HepG2 (cell line): Measurements from ENCODE around the gene C6orf132. TPM values are rescaled to one million over a fixed set of nuclear protein-coding genes. Genes with fewer than 3 reads are reported as not detected.
A peak's percentile ranks its signal among the peaks of the same experiment; 100 is the strongest.

ENCODE experiments used
- NCOA5 ChIP-seq: sonication (generic); formaldehyde crosslinking; IDR thresholded peaks from 2 replicates; pipeline ENCODE4 v1.4.0; 2020; ENCODE audit warnings: missing genetic modification reagents
- TBX2 ChIP-seq: sonication (generic); formaldehyde crosslinking; IDR thresholded peaks from 2 replicates; pipeline ENCODE4 v1.5.0; 2020; ENCODE audit warnings: missing genetic modification reagents, mild to moderate bottlenecking, borderline replicate concordance
- ZNF576 ChIP-seq: sonication (generic); formaldehyde crosslinking; IDR thresholded peaks from 2 replicates; pipeline ENCODE4 v1.4.0; 2020; ENCODE audit warnings: mild to moderate bottlenecking, missing genetic modification reagents
- ZNF782 ChIP-seq: sonication (generic); formaldehyde crosslinking; IDR thresholded peaks from 2 replicates; pipeline ENCODE4 v1.4.0; 2020; ENCODE audit warnings: missing genetic modification reagents, mild to moderate bottlenecking, borderline replicate concordance
- polyA plus RNA-seq, 8 experiments: library from polyadenylated mRNA; depleted of rRNA in 3 of 8; stranded (reverse) in 7 of 8; unstranded in 1 of 8; fragments of >200 nt; fragmentation: Illumina TruSeq in 4 of 8; extraction: Trizol in 4 of 8; gene quantifications; 2 replicates each; pipeline versions ENCODE4 v1.2.1 to v1.2.3, GENCODE V29; 2011 to 2016; ENCODE audit warnings: low read depth in 4 of 8, missing spikeins in 1 of 8, mixed read lengths in 1 of 8; ENCODE audit not compliant: insufficient read depth in 1 of 8
- total RNA-seq, 5 experiments: library from RNA; depleted of rRNA; stranded (reverse); fragments of >200 nt; fragmentation: Illumina TruSeq; extraction: Trizol; gene quantifications; 2 replicates each; pipeline ENCODE4 v1.2.3, GENCODE V29; 2016; ENCODE audit warnings: low read depth in 1 of 5
- TF ChIP-seq, protein P1 (sequence below): sonication (generic); formaldehyde crosslinking; IDR thresholded peaks from one replicate; pipeline ENCODE4 v1.5.1; 2020; ENCODE audit warnings: mild to moderate bottlenecking, missing genetic modification reagents; ENCODE audit errors: not compliant biosample characterization
- TF ChIP-seq, protein P2 (sequence below): sonication (generic); formaldehyde crosslinking; IDR thresholded peaks from 2 replicates; pipeline ENCODE4 v1.5.0; 2020; ENCODE audit warnings: mild to moderate bottlenecking, missing genetic modification reagents
- TF ChIP-seq, protein P3 (sequence below): sonication (generic); formaldehyde crosslinking; IDR thresholded peaks from 2 replicates; pipeline ENCODE4 v1.4.0; 2020; ENCODE audit warnings: missing genetic modification reagents
- TF ChIP-seq, protein P4 (sequence below): sonication (generic); formaldehyde crosslinking; IDR thresholded peaks from 2 replicates; pipeline ENCODE4 v1.4.0; 2020; ENCODE audit warnings: missing genetic modification reagents

The C6orf132 gene
- total and polyA plus RNA-seq, 2 of the 13 experiments (the other 11 are each of a cell fraction or from before 2014, with no cell fraction given), result 0.78 to 3.0 TPM

DNA sequence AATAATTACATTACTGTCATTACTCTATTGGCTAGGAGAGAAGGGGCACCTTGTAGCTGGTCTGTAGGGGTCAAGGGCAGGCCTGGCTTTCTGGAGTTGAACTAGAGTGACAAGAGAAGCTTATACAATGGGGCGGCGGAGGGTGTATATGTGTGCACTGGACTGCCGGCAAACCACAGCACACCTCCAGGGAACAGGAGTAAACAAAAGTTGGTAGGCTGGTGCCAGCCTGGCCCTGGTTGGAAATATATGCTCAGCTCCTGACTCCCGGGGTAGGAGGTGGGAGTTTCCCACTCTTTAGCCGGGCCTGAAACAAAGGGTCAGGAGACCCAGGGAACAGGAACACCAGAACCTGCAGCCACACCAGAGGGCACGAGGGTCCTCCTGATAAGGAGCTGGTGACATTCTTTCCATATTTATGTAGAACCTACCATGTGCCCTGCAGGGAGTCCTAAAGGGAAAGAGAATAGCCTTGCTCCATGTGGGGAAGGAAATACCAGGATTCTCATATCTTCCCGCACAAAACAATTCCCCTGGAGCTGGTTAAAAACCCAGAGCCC is 5.1 kb downstream of the C6orf132 start (continued):
- TF ChIP-seq, protein P1, sequence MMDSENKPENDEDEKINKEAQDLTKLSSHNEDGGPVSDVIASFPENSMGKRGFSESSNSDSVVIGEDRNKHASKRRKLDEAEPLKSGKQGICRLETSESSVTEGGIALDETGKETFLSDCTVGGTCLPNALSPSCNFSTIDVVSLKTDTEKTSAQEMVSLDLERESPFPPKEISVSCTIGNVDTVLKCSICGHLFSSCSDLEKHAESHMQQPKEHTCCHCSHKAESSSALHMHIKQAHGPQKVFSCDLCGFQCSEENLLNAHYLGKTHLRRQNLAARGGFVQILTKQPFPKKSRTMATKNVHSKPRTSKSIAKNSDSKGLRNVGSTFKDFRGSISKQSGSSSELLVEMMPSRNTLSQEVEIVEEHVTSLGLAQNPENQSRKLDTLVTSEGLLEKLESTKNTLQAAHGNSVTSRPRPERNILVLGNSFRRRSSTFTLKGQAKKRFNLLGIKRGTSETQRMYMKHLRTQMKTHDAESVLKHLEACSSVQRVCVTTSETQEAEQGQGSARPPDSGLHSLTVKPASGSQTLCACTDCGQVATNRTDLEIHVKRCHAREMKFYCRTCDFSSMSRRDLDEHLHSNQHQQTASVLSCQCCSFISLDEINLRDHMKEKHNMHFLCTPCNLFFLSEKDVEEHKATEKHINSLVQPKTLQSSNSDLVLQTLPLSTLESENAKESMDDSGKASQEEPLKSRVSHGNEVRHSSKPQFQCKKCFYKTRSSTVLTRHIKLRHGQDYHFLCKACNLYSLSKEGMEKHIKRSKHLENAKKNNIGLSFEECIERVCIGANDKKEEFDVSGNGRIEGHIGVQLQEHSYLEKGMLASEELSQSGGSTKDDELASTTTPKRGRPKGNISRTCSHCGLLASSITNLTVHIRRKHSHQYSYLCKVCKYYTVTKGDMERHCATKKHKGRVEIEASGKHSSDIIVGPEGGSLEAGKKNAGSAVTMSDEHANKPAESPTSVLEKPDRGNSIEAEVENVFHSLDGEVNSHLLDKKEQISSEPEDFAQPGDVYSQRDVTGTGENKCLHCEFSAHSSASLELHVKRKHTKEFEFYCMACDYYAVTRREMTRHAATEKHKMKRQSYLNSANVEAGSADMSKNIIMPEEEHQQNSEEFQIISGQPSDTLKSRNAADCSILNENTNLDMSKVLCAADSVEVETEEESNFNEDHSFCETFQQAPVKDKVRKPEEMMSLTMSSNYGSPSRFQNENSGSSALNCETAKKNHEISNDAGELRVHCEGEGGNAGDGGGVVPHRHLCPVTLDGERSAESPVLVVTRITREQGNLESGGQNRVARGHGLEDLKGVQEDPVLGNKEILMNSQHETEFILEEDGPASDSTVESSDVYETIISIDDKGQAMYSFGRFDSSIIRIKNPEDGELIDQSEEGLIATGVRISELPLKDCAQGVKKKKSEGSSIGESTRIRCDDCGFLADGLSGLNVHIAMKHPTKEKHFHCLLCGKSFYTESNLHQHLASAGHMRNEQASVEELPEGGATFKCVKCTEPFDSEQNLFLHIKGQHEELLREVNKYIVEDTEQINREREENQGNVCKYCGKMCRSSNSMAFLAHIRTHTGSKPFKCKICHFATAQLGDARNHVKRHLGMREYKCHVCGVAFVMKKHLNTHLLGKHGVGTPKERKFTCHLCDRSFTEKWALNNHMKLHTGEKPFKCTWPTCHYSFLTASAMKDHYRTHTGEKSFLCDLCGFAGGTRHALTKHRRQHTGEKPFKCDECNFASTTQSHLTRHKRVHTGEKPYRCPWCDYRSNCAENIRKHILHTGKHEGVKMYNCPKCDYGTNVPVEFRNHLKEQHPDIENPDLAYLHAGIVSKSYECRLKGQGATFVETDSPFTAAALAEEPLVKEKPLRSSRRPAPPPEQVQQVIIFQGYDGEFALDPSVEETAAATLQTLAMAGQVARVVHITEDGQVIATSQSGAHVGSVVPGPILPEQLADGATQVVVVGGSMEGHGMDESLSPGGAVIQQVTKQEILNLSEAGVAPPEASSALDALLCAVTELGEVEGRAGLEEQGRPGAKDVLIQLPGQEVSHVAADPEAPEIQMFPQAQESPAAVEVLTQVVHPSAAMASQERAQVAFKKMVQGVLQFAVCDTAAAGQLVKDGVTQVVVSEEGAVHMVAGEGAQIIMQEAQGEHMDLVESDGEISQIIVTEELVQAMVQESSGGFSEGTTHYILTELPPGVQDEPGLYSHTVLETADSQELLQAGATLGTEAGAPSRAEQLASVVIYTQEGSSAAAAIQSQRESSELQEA (CRISPR knock-in tag), result no peak
- TF ChIP-seq, protein P2, sequence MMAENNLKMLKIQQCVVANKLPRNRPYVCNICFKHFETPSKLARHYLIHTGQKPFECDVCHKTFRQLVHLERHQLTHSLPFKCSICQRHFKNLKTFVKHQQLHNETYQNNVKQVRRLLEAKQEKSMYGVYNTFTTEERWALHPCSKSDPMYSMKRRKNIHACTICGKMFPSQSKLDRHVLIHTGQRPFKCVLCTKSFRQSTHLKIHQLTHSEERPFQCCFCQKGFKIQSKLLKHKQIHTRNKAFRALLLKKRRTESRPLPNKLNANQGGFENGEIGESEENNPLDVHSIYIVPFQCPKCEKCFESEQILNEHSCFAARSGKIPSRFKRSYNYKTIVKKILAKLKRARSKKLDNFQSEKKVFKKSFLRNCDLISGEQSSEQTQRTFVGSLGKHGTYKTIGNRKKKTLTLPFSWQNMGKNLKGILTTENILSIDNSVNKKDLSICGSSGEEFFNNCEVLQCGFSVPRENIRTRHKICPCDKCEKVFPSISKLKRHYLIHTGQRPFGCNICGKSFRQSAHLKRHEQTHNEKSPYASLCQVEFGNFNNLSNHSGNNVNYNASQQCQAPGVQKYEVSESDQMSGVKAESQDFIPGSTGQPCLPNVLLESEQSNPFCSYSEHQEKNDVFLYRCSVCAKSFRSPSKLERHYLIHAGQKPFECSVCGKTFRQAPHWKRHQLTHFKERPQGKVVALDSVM, result no peak
- TF ChIP-seq TBX2 (CRISPR knock-in tag) (peak; percentile 51), ZNF782 (CRISPR knock-in tag) (no peak), ZNF576 (CRISPR knock-in tag) (no peak), NCOA5 (CRISPR knock-in tag) (no peak)
- TF ChIP-seq, protein P3, sequence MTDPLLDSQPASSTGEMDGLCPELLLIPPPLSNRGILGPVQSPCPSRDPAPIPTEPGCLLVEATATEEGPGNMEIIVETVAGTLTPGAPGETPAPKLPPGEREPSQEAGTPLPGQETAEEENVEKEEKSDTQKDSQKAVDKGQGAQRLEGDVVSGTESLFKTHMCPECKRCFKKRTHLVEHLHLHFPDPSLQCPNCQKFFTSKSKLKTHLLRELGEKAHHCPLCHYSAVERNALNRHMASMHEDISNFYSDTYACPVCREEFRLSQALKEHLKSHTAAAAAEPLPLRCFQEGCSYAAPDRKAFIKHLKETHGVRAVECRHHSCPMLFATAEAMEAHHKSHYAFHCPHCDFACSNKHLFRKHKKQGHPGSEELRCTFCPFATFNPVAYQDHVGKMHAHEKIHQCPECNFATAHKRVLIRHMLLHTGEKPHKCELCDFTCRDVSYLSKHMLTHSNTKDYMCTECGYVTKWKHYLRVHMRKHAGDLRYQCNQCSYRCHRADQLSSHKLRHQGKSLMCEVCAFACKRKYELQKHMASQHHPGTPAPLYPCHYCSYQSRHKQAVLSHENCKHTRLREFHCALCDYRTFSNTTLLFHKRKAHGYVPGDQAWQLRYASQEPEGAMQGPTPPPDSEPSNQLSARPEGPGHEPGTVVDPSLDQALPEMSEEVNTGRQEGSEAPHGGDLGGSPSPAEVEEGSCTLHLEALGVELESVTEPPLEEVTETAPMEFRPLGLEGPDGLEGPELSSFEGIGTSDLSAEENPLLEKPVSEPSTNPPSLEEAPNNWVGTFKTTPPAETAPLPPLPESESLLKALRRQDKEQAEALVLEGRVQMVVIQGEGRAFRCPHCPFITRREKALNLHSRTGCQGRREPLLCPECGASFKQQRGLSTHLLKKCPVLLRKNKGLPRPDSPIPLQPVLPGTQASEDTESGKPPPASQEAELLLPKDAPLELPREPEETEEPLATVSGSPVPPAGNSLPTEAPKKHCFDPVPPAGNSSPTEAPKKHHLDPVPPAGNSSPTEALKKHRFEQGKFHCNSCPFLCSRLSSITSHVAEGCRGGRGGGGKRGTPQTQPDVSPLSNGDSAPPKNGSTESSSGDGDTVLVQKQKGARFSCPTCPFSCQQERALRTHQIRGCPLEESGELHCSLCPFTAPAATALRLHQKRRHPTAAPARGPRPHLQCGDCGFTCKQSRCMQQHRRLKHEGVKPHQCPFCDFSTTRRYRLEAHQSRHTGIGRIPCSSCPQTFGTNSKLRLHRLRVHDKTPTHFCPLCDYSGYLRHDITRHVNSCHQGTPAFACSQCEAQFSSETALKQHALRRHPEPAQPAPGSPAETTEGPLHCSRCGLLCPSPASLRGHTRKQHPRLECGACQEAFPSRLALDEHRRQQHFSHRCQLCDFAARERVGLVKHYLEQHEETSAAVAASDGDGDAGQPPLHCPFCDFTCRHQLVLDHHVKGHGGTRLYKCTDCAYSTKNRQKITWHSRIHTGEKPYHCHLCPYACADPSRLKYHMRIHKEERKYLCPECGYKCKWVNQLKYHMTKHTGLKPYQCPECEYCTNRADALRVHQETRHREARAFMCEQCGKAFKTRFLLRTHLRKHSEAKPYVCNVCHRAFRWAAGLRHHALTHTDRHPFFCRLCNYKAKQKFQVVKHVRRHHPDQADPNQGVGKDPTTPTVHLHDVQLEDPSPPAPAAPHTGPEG (CRISPR knock-in tag), result no peak
- TF ChIP-seq, protein P4, sequence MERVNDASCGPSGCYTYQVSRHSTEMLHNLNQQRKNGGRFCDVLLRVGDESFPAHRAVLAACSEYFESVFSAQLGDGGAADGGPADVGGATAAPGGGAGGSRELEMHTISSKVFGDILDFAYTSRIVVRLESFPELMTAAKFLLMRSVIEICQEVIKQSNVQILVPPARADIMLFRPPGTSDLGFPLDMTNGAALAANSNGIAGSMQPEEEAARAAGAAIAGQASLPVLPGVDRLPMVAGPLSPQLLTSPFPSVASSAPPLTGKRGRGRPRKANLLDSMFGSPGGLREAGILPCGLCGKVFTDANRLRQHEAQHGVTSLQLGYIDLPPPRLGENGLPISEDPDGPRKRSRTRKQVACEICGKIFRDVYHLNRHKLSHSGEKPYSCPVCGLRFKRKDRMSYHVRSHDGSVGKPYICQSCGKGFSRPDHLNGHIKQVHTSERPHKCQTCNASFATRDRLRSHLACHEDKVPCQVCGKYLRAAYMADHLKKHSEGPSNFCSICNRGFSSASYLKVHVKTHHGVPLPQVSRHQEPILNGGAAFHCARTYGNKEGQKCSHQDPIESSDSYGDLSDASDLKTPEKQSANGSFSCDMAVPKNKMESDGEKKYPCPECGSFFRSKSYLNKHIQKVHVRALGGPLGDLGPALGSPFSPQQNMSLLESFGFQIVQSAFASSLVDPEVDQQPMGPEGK (CRISPR knock-in tag), result no peak
